HG02623 (cell line): ENCODE data around the gene CDKL2.
"Not testable (repeated sequence)": the region's sequence is repeated elsewhere in the genome, so short reads cannot be mapped to it uniquely, and the experiment has no call there.

Experiments used
- ATAC-seq: cut with Tn5 transposase; IDR thresholded peaks from one replicate; pipeline ENCODE4 v1.9.1; 2021; ENCODE audit warnings: moderate library complexity; ENCODE audit not compliant: unreplicated experiment

The CDKL2 gene

GRCh38 chr4:75555294-75556164, 74.8 kb downstream of the CDKL2 start, which contains the start of gene ODAPH:
ODAPH (plus strand) TSS chr4:75556066; CDS start chr4:75556083, 17 bp downstream.
- peak; percentile 95 for ATAC-seq

GRCh38 chr4:75552452-75552851, 77.9 kb downstream of the CDKL2 start:
- ATAC-seq: no peak

GRCh38 chr4:75549019-75549418, 81.3 kb downstream of the CDKL2 start:
- ATAC-seq: no peak

GRCh38 chr4:75547647-75548387, 82.5 kb downstream of the CDKL2 start:
- ATAC-seq: no peak

- no peak for ATAC-seq
Observed at GRCh38 chr4:75545526-75545925, 84.8 kb downstream of the CDKL2 start.

- ATAC-seq: no peak
Observed at GRCh38 chr4:75544870-75545269, 85.5 kb downstream of the CDKL2 start.

- ATAC-seq: not testable (repeated sequence)
Observed at GRCh38 chr4:75544220-75544619, 86.1 kb downstream of the CDKL2 start.

- no peak for ATAC-seq
Observed at GRCh38 chr4:75542824-75543223, 87.5 kb downstream of the CDKL2 start.

- ATAC-seq: not testable (repeated sequence)
Observed at GRCh38 chr4:75537308-75537707, 93.0 kb downstream of the CDKL2 start.

GRCh38 chr4:75533926-75534325, 96.4 kb downstream of the CDKL2 start:
- not testable (repeated sequence) for ATAC-seq

GRCh38 chr4:75533339-75533887, 96.9 kb downstream of the CDKL2 start:
- not testable (repeated sequence) for ATAC-seq

- ATAC-seq: not testable (repeated sequence)
Observed at GRCh38 chr4:75531536-75532143, 98.7 kb downstream of the CDKL2 start.

- ATAC-seq: no peak
Observed at GRCh38 chr4:75530556-75531322, 99.6 kb downstream of the CDKL2 start.
